Brain microvascular endothelial cell (primary cell): ENCODE results near the gene TXK.

Experiments used
- DNase-seq: peaks from one replicate; pipeline ENCODE4 v3.0.0-alpha.2; 2020
- H3K27ac ChIP-seq: fragments of 250-450 bp; sonication (Bioruptor Pico); 2 replicates; pipeline ENCODE4 v1.5.1; 2020; ENCODE audit warnings: mild to moderate bottlenecking, moderate library complexity
- H3K27me3 ChIP-seq: fragments of 250-450 bp; sonication (Bioruptor Pico); replicated peaks from 2 replicates; pipeline ENCODE4 v1.5.1; 2020; ENCODE audit warnings: mild to moderate bottlenecking
- H3K36me3 ChIP-seq: fragments of 250-450 bp; sonication (Bioruptor Pico); replicated peaks from 2 replicates; pipeline ENCODE4 v1.5.1; 2020; ENCODE audit warnings: mild to moderate bottlenecking
- H3K4me3 ChIP-seq: 2 replicates; pipeline ENCODE4 v1.5.1; 2011; ENCODE audit warnings: low read depth, mild to moderate bottlenecking, control low read depth, low read length, moderate library complexity
- CTCF ChIP-seq: IDR thresholded peaks from 2 replicates; pipeline ENCODE4 v1.5.1; 2011; ENCODE audit warnings: low read depth, mild to moderate bottlenecking, moderate library complexity, low read length, control low read depth, inconsistent platforms; ENCODE audit errors: missing control alignments
- in situ Hi-C: cut with HindIII; loops from 2 replicates; pipeline ENCODE4 v1.10.0; 2017; ENCODE audit warnings: low sequenced_read_pairs, low pct_ligation_motif_present

TXK gene

GRCh38 chr4:48058617-48059530 lies 75.2 kb downstream of the TXK start:
- no peaks in the 10 kb centered on the region for H3K27me3 ChIP-seq
- no peak overlapping the region for H3K4me3 ChIP-seq
- in situ Hi-C loops, result no loop called here

GRCh38 chr4:48051078-48051477 lies 83.0 kb downstream of the TXK start:
- Histone ChIP-seq H3K36me3 (no peaks in the 10 kb centered on the region), H3K4me3 (no peak overlapping the region), H3K27ac (no peak overlapping the region), H3K27me3 (no peaks in the 10 kb centered on the region)
- TF ChIP-seq CTCF, result no peak
- in situ Hi-C loops, result no loop called here
- no peak for DNase-seq

More at GRCh38 chr4:48058617-48059530, 75.2 kb downstream of the TXK start:
- H3K36me3 ChIP-seq, result no peaks in the 10 kb centered on the region
- H3K27ac ChIP-seq, result no peak overlapping the region
- no peak for DNase-seq
- no peak for TF ChIP-seq CTCF

GRCh38 chr4:48049483-48049882 lies 84.6 kb downstream of the TXK start:
- H3K4me3 ChIP-seq, result no peak overlapping the region
- no peaks in the 10 kb centered on the region for H3K27me3 ChIP-seq
- no peak for DNase-seq
- H3K36me3 ChIP-seq, result no peaks in the 10 kb centered on the region
- TF ChIP-seq CTCF, result no peak
- in situ Hi-C loops, result no loop called here
- H3K27ac ChIP-seq, result no peak overlapping the region

GRCh38 chr4:48047896-48048295 lies 86.2 kb downstream of the TXK start:
- DNase-seq, result no peak
- no peaks in the 10 kb centered on the region for H3K36me3 ChIP-seq
- no peaks in the 10 kb centered on the region for H3K27me3 ChIP-seq
- in situ Hi-C loops, result no loop called here
- no peak overlapping the region for H3K4me3 ChIP-seq
- no peak overlapping the region for H3K27ac ChIP-seq
- TF ChIP-seq CTCF, result no peak

- no peaks in the 10 kb centered on the region for H3K27me3 ChIP-seq
- TF ChIP-seq CTCF, result no peak
- no peak for DNase-seq
- H3K4me3 ChIP-seq, result no peak overlapping the region
- H3K36me3 ChIP-seq, result no peaks in the 10 kb centered on the region
- H3K27ac ChIP-seq, result no peak overlapping the region
- in situ Hi-C loops, result no loop called here
These were observed 86.6 kb downstream of the TXK start for GRCh38 chr4:48047421-48047844.

- Histone ChIP-seq H3K4me3 (no peak overlapping the region), H3K27ac (no peak overlapping the region), H3K36me3 (no peaks in the 10 kb centered on the region), H3K27me3 (no peaks in the 10 kb centered on the region)
- no peak for TF ChIP-seq CTCF
- in situ Hi-C loops, result no loop called here
- DNase-seq, result no peak
These were observed 88.0 kb downstream of the TXK start for GRCh38 chr4:48046059-48046458.
